RWPE2 (cell line): Measurements from ENCODE around the gene EPS8L1.

Source experiments
- ATAC-seq: fragments of 200-7000 bp; cut with Tn5 transposase; 3 replicates; pipeline ENCODE4 v1.9.1; 2021; ENCODE audit warnings: low read depth
- DNase-seq: peaks from one replicate; pipeline ENCODE4 v3.0.0-alpha.2; 2020; ENCODE audit warnings: low spot score
- H3K27ac ChIP-seq: fragments of 450-650 bp; 2 replicates; pipeline ENCODE4 v1.5.1; 2017; ENCODE audit warnings: mild to moderate bottlenecking; ENCODE audit not compliant: poor library complexity, severe bottlenecking
- H3K27me3 ChIP-seq: fragments of 250-450 bp; sonication (Bioruptor Pico); 2 replicates; pipeline ENCODE4 v1.5.1; 2021; ENCODE audit warnings: mild to moderate bottlenecking, moderate library complexity; ENCODE audit not compliant: insufficient read depth, poor library complexity, severe bottlenecking
- H3K36me3 ChIP-seq: fragments of 250-450 bp; sonication (Bioruptor Pico); 2 replicates; pipeline ENCODE4 v1.5.1; 2020; ENCODE audit warnings: low read depth, mild to moderate bottlenecking, moderate library complexity
- H3K4me1 ChIP-seq: fragments of 250-450 bp; sonication (Bioruptor Pico); 2 replicates; pipeline ENCODE4 v1.5.1; 2021; ENCODE audit warnings: mild to moderate bottlenecking, moderate library complexity; ENCODE audit not compliant: insufficient read depth, poor library complexity, severe bottlenecking
- H3K4me3 ChIP-seq: fragments of 250-450 bp; sonication (Bioruptor Pico); 2 replicates; pipeline ENCODE4 v1.5.1; 2021; ENCODE audit warnings: mild to moderate bottlenecking, moderate library complexity; ENCODE audit not compliant: severe bottlenecking
- H3K9me3 ChIP-seq: fragments of 250-450 bp; sonication (Bioruptor Pico); 2 replicates; pipeline ENCODE4 v1.5.1; 2021; ENCODE audit warnings: mild to moderate bottlenecking, moderate library complexity; ENCODE audit not compliant: severe bottlenecking
- CTCF ChIP-seq: fragments of 450-650 bp; IDR thresholded peaks from one replicate; pipeline ENCODE4 v1.5.1; 2017; ENCODE audit warnings: mild to moderate bottlenecking, moderate library complexity; ENCODE audit not compliant: poor library complexity, severe bottlenecking

Gene EPS8L1

GRCh38 chr19:55131421-55131820 lies 55.8 kb downstream of the EPS8L1 start:
- Histone ChIP-seq H3K36me3 (peaks cover 10% of the 10 kb centered on the region), H3K4me3 (no peak overlapping the region), H3K9me3 (no peaks in the 10 kb centered on the region), H3K27me3 (no peaks in the 10 kb centered on the region), H3K27ac (no peak overlapping the region), H3K4me1 (no peaks in the 10 kb centered on the region)
- DNase-seq (no peak), ATAC-seq (no peak)
- TF ChIP-seq CTCF: no peak

- H3K27ac ChIP-seq: no peak overlapping the region
- no peak overlapping the region for H3K4me3 ChIP-seq
- no peaks in the 10 kb centered on the region for H3K9me3 ChIP-seq
- DNase-seq (no peak), ATAC-seq (no peak; the same call in 2 of the 3 replicates)
- H3K4me1 ChIP-seq: no peaks in the 10 kb centered on the region
- H3K36me3 ChIP-seq: peaks cover 14% of the 10 kb centered on the region
- no peaks in the 10 kb centered on the region for H3K27me3 ChIP-seq
- TF ChIP-seq CTCF: no peak
Observed at GRCh38 chr19:55132453-55133129, 56.9 kb downstream of the EPS8L1 start.

GRCh38 chr19:55133639-55134444 lies 58.2 kb downstream of the EPS8L1 start:
- no peak overlapping the region for H3K4me3 ChIP-seq
- peaks cover 18% of the 10 kb centered on the region for H3K36me3 ChIP-seq
- TF ChIP-seq CTCF: no peak
- DNase-seq (no peak), ATAC-seq (no peak)
- no peaks in the 10 kb centered on the region for H3K27me3 ChIP-seq
- H3K4me1 ChIP-seq: no peaks in the 10 kb centered on the region
- no peaks in the 10 kb centered on the region for H3K9me3 ChIP-seq
- H3K27ac ChIP-seq: no peak overlapping the region

GRCh38 chr19:55134736-55135135 lies 59.1 kb downstream of the EPS8L1 start:
- ATAC-seq (no peak), DNase-seq (no peak)
- H3K36me3 ChIP-seq: peaks cover 18% of the 10 kb centered on the region
- H3K9me3 ChIP-seq: no peaks in the 10 kb centered on the region
- no peak overlapping the region for H3K27ac ChIP-seq
- no peaks in the 10 kb centered on the region for H3K27me3 ChIP-seq
- TF ChIP-seq CTCF: no peak
- no peaks in the 10 kb centered on the region for H3K4me1 ChIP-seq
- H3K4me3 ChIP-seq: no peak overlapping the region
